HepG2 (cell line): Measurements from ENCODE around the gene ERFL. TPM values are rescaled to one million over a fixed set of nuclear protein-coding genes. Genes with fewer than 3 reads are reported as not detected.
A peak's percentile ranks its signal among the peaks of the same experiment; 100 is the strongest.

Source experiments
- ATF1 ChIP-seq: IDR thresholded peaks from 2 replicates; pipeline ENCODE4 v1.6.1; 2016; ENCODE audit warnings: mild to moderate bottlenecking, control low read depth
- ATF5 ChIP-seq: sonication (generic); formaldehyde crosslinking; IDR thresholded peaks from 2 replicates; pipeline ENCODE4 v1.4.0; 2020; ENCODE audit warnings: mild to moderate bottlenecking, low read depth, missing genetic modification reagents
- BCL6 ChIP-seq: IDR thresholded peaks from 2 replicates; pipeline ENCODE4 v1.6.1; 2016; ENCODE audit warnings: missing genetic modification reagents, missing compliant biosample characterization
- ERF ChIP-seq: IDR thresholded peaks from 2 replicates; pipeline ENCODE4 v1.6.1; 2018; ENCODE audit warnings: missing biosample characterization, missing genetic modification reagents
- FOSL2 ChIP-seq: sonication (generic); formaldehyde crosslinking; IDR thresholded peaks from 2 replicates; pipeline ENCODE4 v1.4.0; 2020; ENCODE audit warnings: missing genetic modification reagents
- HMGXB3 ChIP-seq: sonication (generic); formaldehyde crosslinking; IDR thresholded peaks from 2 replicates; pipeline ENCODE4 v1.4.0; 2020; ENCODE audit warnings: missing genetic modification reagents, borderline replicate concordance
- PATZ1 ChIP-seq: sonication (generic); formaldehyde crosslinking; IDR thresholded peaks from 2 replicates; pipeline ENCODE4 v1.4.0; 2020; ENCODE audit warnings: missing genetic modification reagents
- RAD21 ChIP-seq: fragments of 450-650 bp; formaldehyde crosslinking; IDR thresholded peaks from 2 replicates; pipeline ENCODE4 v1.5.0; 2020; ENCODE audit warnings: mild to moderate bottlenecking
- SALL1 ChIP-seq: sonication (generic); formaldehyde crosslinking; IDR thresholded peaks from 2 replicates; pipeline ENCODE4 v1.8.0; 2022; ENCODE audit warnings: mild to moderate bottlenecking, missing genetic modification reagents
- SIN3A ChIP-seq: IDR thresholded peaks from 2 replicates; pipeline ENCODE4 v1.6.1; 2011; ENCODE audit warnings: low read depth, mild to moderate bottlenecking, control low read depth, low read length, borderline replicate concordance
- ZBTB7A ChIP-seq: sonication (generic); formaldehyde crosslinking; IDR thresholded peaks from 2 replicates; pipeline ENCODE4 v1.8.0; 2022; ENCODE audit warnings: mild to moderate bottlenecking, missing genetic modification reagents
- ZNF354B ChIP-seq: sonication (generic); formaldehyde crosslinking; IDR thresholded peaks from 2 replicates; pipeline ENCODE4 v1.8.0; 2022; ENCODE audit warnings: mild to moderate bottlenecking, missing genetic modification reagents
- ZNF792 ChIP-seq: IDR thresholded peaks from 2 replicates; pipeline ENCODE4 v1.6.1; 2016
- ZSCAN25 ChIP-seq: sonication (generic); formaldehyde crosslinking; IDR thresholded peaks from 2 replicates; pipeline ENCODE4 v1.8.0; 2022; ENCODE audit warnings: mild to moderate bottlenecking, missing genetic modification reagents
- polyA plus RNA-seq, 8 experiments: library from polyadenylated mRNA; depleted of rRNA in 3 of 8; stranded (reverse) in 7 of 8; unstranded in 1 of 8; fragments of >200 nt; fragmentation: Illumina TruSeq in 4 of 8; extraction: Trizol in 4 of 8; gene quantifications; 2 replicates each; pipeline versions ENCODE4 v1.2.1 to v1.2.3, GENCODE V29; 2011 to 2016; ENCODE audit warnings: low read depth in 4 of 8, missing spikeins in 1 of 8, mixed read lengths in 1 of 8; ENCODE audit not compliant: insufficient read depth in 1 of 8
- total RNA-seq, 5 experiments: library from RNA; depleted of rRNA; stranded (reverse); fragments of >200 nt; fragmentation: Illumina TruSeq; extraction: Trizol; gene quantifications; 2 replicates each; pipeline ENCODE4 v1.2.3, GENCODE V29; 2016; ENCODE audit warnings: low read depth in 1 of 5

Gene ERFL
- total and polyA plus RNA-seq, 2 of the 13 experiments (the other 11 are each of a cell fraction or from before 2014, with no cell fraction given) = not detected

DNA sequence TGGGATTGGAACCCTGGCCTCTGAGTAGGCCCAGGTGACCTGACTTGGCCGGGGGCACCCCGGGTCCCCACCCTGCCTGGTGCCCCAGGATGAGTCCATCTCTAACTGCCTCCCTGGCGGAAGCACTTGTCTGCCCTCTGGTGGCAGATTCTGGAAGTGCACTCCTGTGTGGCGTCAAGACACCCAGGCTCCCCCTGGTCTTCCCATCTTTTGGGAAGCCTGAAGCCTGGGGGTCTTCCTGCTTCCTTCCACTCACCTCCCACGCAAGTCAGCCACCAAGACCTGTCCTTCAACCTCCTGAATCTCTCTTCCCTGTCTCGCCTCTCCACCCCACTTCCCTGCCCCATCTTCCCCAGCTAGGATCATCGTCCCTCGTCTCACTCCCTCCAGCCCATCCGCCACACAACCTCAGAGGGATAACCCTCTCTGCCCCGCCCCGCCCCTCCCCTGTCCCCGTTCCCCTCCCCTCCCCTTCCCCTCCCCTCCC is 23.5 kb upstream of the ERFL start (continued):
- TF ChIP-seq SALL1 (CRISPR knock-in tag) (0 out of 2 replicates have a peak, but pooled peaks have one; percentile 15), ERF (CRISPR knock-in tag) (no peak), HMGXB3 (no peak), BCL6 (CRISPR knock-in tag) (no peak), ZNF792 (no peak), ZBTB7A (no peak), RAD21 (peak; percentile 81), ATF1 (CRISPR knock-in tag) (no peak), FOSL2 (CRISPR knock-in tag) (0 out of 2 replicates have a peak, but pooled peaks have one; percentile 21), PATZ1 (CRISPR knock-in tag) (peak; percentile 76), ZSCAN25 (CRISPR knock-in tag) (0 out of 2 replicates have a peak, but pooled peaks have one; percentile 26), ZNF354B (CRISPR knock-in tag) (no peak), ATF5 (no peak), SIN3A (no peak)
